Lower leg skin (tissue), 4 donors: ENCODE measurements around the gene A2M. TPM values are rescaled to one million over a fixed set of nuclear protein-coding genes. Genes with fewer than 3 reads are reported as not detected.

Source experiments
- DNase-seq, 2 donors: peaks; one replicate each; pipeline ENCODE4 v3.0.0-alpha.2; 2019; ENCODE audit warnings: low spot score in 2 of 2
- H3K4me3 ChIP-seq: fragments of 200-600 bp; sonication (generic); 2 replicates; pipeline ENCODE4 v1.5.1; 2017; ENCODE audit warnings: mild to moderate bottlenecking, low read depth; ENCODE audit not compliant: poor library complexity, severe bottlenecking
- CTCF ChIP-seq, 3 donors: fragments of 450-650 bp; IDR thresholded peaks; one replicate each; pipeline ENCODE4 v1.5.1; 2016; ENCODE audit warnings: antibody characterized with exemption in 3 of 3, mild to moderate bottlenecking in 3 of 3, moderate library complexity in 2 of 3
- POLR2A ChIP-seq, 2 donors: fragments of 450-650 bp; IDR thresholded peaks; one replicate each; pipeline ENCODE4 v1.6.1; 2016 to 2017; ENCODE audit warnings: antibody characterized with exemption in 2 of 2, mild to moderate bottlenecking in 1 of 2, moderate library complexity in 1 of 2
- whole genome bisulfite sequencing, 2 donors: methylation state at CpG; one replicate each; pipeline ENCODE4 v1.1.5; 2018; 5-methylcytosine and 5-hydroxymethylcytosine counted together
- intact Hi-C: fragments of 100-400 bp; cut with DNase I; formaldehyde crosslinking; loops from one replicate; pipeline ENCODE4 v1.15.0; 2023; ENCODE audit warnings: low total_unique reads
- total RNA-seq, 4 donors: library from RNA; depleted of rRNA; stranded (reverse); fragments of >200 nt; gene quantifications; one replicate each; pipeline ENCODE4 v1.1.0, GENCODE V29; 2016

A2M gene
- total RNA-seq, 4 donors from 2014 or later = 32.9 to 123 (median 49.6) TPM

- WGBS, 2 donors = 85 to 89% methylated on average over 3 of the region's 3 CpGs
- no peak for DNase-seq
- H3K4me3 ChIP-seq = no peak overlapping the region
- intact Hi-C loops = no loop called here
- TF ChIP-seq POLR2A (IDR thresholded peaks at IDR 0.05) (no peak), CTCF (IDR thresholded peaks at IDR 0.05) (no peak)
Observed at GRCh38 chr12:9037431-9037830, 78.3 kb downstream of the A2M start.

GRCh38 chr12:9036227-9036626 lies 79.5 kb downstream of the A2M start:
- WGBS, 2 donors = 75 to 76% methylated on average over 6 of the region's 6 CpGs
- DNase-seq = no peak
- intact Hi-C loops = no loop called here
- TF ChIP-seq CTCF (IDR thresholded peaks at IDR 0.05) (no peak), POLR2A (IDR thresholded peaks at IDR 0.05) (no peak)
- H3K4me3 ChIP-seq = no peak overlapping the region

- TF ChIP-seq POLR2A (IDR thresholded peaks at IDR 0.05) = no peak
- no peak for TF ChIP-seq CTCF (IDR thresholded peaks at IDR 0.05)
- 89 to 95% methylated on average over 6 of the region's 6 CpGs for WGBS, 2 donors
- no peak for DNase-seq
- H3K4me3 ChIP-seq = no peak overlapping the region
- intact Hi-C loops = no loop called here
Observed at GRCh38 chr12:9034095-9034494, 81.6 kb downstream of the A2M start.

- no peak for DNase-seq
- intact Hi-C loops = no loop called here
- TF ChIP-seq POLR2A (IDR thresholded peaks at IDR 0.05) = no peak
- TF ChIP-seq CTCF (IDR thresholded peaks at IDR 0.05) = no peak
- WGBS, 2 donors = 96 to 100% methylated on average over 2 of the region's 2 CpGs
- H3K4me3 ChIP-seq = no peak overlapping the region
Observed at GRCh38 chr12:9033265-9033887, 82.3 kb downstream of the A2M start.

GRCh38 chr12:9032202-9032964 lies 83.3 kb downstream of the A2M start:
- 76 to 81% methylated on average over 5 of the region's 5 CpGs for WGBS, 2 donors
- TF ChIP-seq CTCF (IDR thresholded peaks at IDR 0.05) (no peak), POLR2A (IDR thresholded peaks at IDR 0.05) (no peak)
- DNase-seq = no peak
- no peak overlapping the region for H3K4me3 ChIP-seq
- intact Hi-C loops = no loop called here
